Measurements from ENCODE around the gene FAM43B. TPM values are rescaled to one million over a fixed set of nuclear protein-coding genes. Genes with fewer than 3 reads are reported as not detected.

The FAM43B gene
- total RNA-seq, 2 donors from 2014 or later, result 0.13 to 0.29 TPM

- H3K9me3 Mint-ChIP-seq, result no peaks in the 10 kb centered on the region
- no peaks in the 10 kb centered on the region for H3K36me3 ChIP-seq (ENCODE audit: control insufficient read depth, insufficient read depth, low read length)
- no peak overlapping the region for H3K9ac ChIP-seq (ENCODE audit: extremely low read depth, low read length, poor library complexity, severe bottlenecking)
- DNase-seq, result no peak
- H3K27me3 Mint-ChIP-seq (ENCODE audit: insufficient read depth), result peaks cover 13% of the 10 kb centered on the region
- H3K4me3 ChIP-seq (ENCODE audit: low read length), result no peak overlapping the region
- no peaks in the 10 kb centered on the region for H3K36me3 Mint-ChIP-seq (ENCODE audit: low read depth)
- no peak overlapping the region for H3K4me3 Mint-ChIP-seq
- H3K27ac ChIP-seq (ENCODE audit: low read depth, low read length), result no peak overlapping the region
- H3K27me3 ChIP-seq (ENCODE audit: control insufficient read depth, insufficient read depth, low read length, poor library complexity, severe bottlenecking), result peaks cover 14% of the 10 kb centered on the region
- H3K27ac Mint-ChIP-seq, result no peak overlapping the region
- 79 to 84% methylated on average over 11 to 13 of the region's 13 CpGs for WGBS, 2 experiments (ENCODE audit: insufficient coverage in 1 of 2, insufficient read length in 1 of 2)
- H3K4me1 ChIP-seq (ENCODE audit: control insufficient read depth, insufficient read depth, low read length), result no peaks in the 10 kb centered on the region
- no peaks in the 10 kb centered on the region for H3K4me1 Mint-ChIP-seq
- no peaks in the 10 kb centered on the region for H3K9me3 ChIP-seq (ENCODE audit: control insufficient read depth, low read length)
- TF ChIP-seq, protein P1, sequence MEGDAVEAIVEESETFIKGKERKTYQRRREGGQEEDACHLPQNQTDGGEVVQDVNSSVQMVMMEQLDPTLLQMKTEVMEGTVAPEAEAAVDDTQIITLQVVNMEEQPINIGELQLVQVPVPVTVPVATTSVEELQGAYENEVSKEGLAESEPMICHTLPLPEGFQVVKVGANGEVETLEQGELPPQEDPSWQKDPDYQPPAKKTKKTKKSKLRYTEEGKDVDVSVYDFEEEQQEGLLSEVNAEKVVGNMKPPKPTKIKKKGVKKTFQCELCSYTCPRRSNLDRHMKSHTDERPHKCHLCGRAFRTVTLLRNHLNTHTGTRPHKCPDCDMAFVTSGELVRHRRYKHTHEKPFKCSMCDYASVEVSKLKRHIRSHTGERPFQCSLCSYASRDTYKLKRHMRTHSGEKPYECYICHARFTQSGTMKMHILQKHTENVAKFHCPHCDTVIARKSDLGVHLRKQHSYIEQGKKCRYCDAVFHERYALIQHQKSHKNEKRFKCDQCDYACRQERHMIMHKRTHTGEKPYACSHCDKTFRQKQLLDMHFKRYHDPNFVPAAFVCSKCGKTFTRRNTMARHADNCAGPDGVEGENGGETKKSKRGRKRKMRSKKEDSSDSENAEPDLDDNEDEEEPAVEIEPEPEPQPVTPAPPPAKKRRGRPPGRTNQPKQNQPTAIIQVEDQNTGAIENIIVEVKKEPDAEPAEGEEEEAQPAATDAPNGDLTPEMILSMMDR (conservative IDR thresholded peaks at IDR 0.05), result no peak
Measured at GRCh38 chr1:20578721-20579395, 26.5 kb downstream of the FAM43B start.

DNA sequence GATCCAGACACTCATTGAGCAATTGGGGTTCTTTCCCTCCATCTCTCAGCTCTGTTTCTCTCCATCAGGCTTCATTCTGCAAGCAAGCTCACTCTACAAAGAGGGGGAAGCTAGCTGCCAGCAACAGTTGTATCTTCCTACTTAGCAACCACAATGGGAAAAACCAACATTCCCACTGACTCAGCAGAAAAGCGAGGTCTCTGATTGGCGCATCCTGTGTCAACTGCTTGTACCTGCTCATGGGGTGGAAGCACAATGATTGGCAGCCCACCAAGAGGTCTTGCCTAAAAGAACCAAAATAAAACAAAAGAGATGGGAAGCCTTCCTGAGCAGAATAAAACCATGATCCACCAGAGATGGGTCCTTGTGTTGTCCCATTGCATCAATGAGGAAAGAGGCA lies 32.5 kb downstream of the FAM43B start:
- Histone ChIP-seq H3K27ac (ENCODE audit: low read depth, low read length) (no peak overlapping the region), H3K4me1 (ENCODE audit: control insufficient read depth, insufficient read depth, low read length) (peaks cover 1% of the 10 kb centered on the region), H3K36me3 (ENCODE audit: control insufficient read depth, insufficient read depth, low read length) (no peaks in the 10 kb centered on the region), H3K4me3 (ENCODE audit: low read length) (no peak overlapping the region), H3K27me3 (ENCODE audit: control insufficient read depth, insufficient read depth, low read length, poor library complexity, severe bottlenecking) (peaks cover 5% of the 10 kb centered on the region), H3K9me3 (ENCODE audit: control insufficient read depth, low read length) (no peaks in the 10 kb centered on the region), H3K9ac (ENCODE audit: extremely low read depth, low read length, poor library complexity, severe bottlenecking) (no peak overlapping the region)
- peaks cover 16% of the 10 kb centered on the region for H3K4me1 Mint-ChIP-seq
- peaks cover 3% of the 10 kb centered on the region for H3K27me3 Mint-ChIP-seq (ENCODE audit: insufficient read depth)
- peak; percentile 78 for DNase-seq
- TF ChIP-seq, protein P1 (conservative IDR thresholded peaks at IDR 0.05), result no peak
- H3K9me3 Mint-ChIP-seq, result no peaks in the 10 kb centered on the region
- WGBS, 2 experiments (ENCODE audit: insufficient coverage in 1 of 2, insufficient read length in 1 of 2), result 80 to 82% methylated on average over 1 to 2 of the region's 2 CpGs
- H3K27ac Mint-ChIP-seq, result no peak overlapping the region
- H3K36me3 Mint-ChIP-seq (ENCODE audit: low read depth), result no peaks in the 10 kb centered on the region
- no peak overlapping the region for H3K4me3 Mint-ChIP-seq

- Histone ChIP-seq H3K36me3 (ENCODE audit: control insufficient read depth, insufficient read depth, low read length) (no peaks in the 10 kb centered on the region), H3K27ac (ENCODE audit: low read depth, low read length) (no peak overlapping the region), H3K9ac (ENCODE audit: extremely low read depth, low read length, poor library complexity, severe bottlenecking) (no peak overlapping the region), H3K4me3 (ENCODE audit: low read length) (no peak overlapping the region), H3K9me3 (ENCODE audit: control insufficient read depth, low read length) (no peaks in the 10 kb centered on the region), H3K27me3 (ENCODE audit: control insufficient read depth, insufficient read depth, low read length, poor library complexity, severe bottlenecking) (peaks cover 5% of the 10 kb centered on the region), H3K4me1 (ENCODE audit: control insufficient read depth, insufficient read depth, low read length) (peaks cover 11% of the 10 kb centered on the region)
- no peak overlapping the region for H3K4me3 Mint-ChIP-seq
- peaks cover 3% of the 10 kb centered on the region for H3K27me3 Mint-ChIP-seq (ENCODE audit: insufficient read depth)
- H3K4me1 Mint-ChIP-seq, result peaks cover 28% of the 10 kb centered on the region
- no peaks in the 10 kb centered on the region for H3K36me3 Mint-ChIP-seq (ENCODE audit: low read depth)
- H3K9me3 Mint-ChIP-seq, result no peaks in the 10 kb centered on the region
- H3K27ac Mint-ChIP-seq, result no peak overlapping the region
- 81 to 82% methylated on average over 6 to 10 of the region's 10 CpGs for WGBS, 2 experiments (ENCODE audit: insufficient coverage in 1 of 2, insufficient read length in 1 of 2)
- peak; percentile 59 for DNase-seq
- TF ChIP-seq, protein P1 (conservative IDR thresholded peaks at IDR 0.05), result no peak
Measured at GRCh38 chr1:20586953-20587660, 34.7 kb downstream of the FAM43B start.

Data from endodermal cell (in vitro differentiated cells).